ENCODE data around the gene PIK3C2G. TPM values are rescaled to one million over a fixed set of nuclear protein-coding genes. Genes with fewer than 3 reads are reported as not detected.
"Not testable (repeated sequence)": the region's sequence is repeated elsewhere in the genome, so short reads cannot be mapped to it uniquely, and the experiment has no call there.

Gene PIK3C2G
- polyA plus RNA-seq, 4 donors, result 3.4 to 5.1 (median 4.7) TPM

DNA sequence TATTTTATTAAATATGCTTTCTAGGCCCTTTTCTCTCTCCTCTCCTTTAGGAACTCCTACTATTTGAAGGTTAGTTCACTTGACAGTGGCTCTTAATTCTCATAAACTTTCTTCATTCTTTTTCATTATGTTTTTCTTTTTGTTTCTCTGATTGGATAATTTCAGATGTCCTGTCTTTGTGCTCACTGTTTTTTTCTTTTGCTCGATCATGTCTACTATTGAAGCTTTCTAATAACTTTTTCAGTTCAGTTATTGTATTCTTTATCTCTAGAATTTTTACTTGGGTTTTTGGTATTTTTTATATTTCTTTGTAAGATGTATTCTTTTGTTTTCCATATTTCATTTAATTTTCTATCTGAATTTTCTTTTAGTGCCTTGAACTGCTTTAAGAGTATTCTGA lies 261.5 kb downstream of the PIK3C2G start:
- no peak for DNase-seq (ENCODE audit: low read depth in 4 of 4, low spot score in 2 of 4)

DNA sequence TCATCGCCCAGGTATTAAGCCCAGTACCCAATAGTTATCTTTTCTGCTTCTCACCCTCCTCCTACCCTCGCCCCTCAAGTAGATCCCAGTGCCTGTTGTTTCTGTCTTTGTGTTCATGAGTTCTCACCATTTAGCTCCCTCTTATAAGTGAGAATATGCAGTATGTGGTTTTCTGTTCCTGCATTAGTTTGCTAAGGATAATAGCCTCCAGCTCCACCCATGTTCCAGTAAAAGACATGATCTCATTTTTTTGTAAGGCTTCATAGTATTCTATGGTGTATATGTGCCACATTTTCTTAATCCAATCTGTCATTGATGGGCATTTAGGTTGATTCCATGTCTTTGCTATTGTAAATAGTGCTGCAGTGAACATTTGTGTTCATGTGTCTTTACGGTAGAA lies 281.2 kb downstream of the PIK3C2G start:
- DNase-seq (ENCODE audit: low read depth in 4 of 4, low spot score in 2 of 4), result not testable (repeated sequence)

DNA sequence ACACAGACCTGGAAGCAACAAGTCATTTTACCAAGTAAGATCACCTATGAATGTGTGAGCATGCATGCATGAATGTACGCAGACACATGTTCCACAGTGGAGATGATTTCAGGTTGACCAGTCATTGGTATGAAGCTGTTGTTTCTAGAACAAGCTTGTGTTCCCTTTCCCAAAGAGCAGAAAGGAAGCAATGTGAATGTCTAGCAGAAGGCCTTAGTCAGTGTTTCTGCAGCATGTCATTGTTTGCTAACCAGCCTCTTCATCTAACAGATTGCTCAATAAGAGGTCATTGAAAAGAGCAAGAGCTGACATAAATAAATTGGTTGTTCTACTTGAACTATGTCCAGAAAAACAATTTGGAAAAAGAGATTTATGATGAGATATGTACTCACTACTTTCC lies 285.1 kb downstream of the PIK3C2G start:
- DNase-seq (ENCODE audit: low read depth in 4 of 4, low spot score in 2 of 4), result no peak

DNA sequence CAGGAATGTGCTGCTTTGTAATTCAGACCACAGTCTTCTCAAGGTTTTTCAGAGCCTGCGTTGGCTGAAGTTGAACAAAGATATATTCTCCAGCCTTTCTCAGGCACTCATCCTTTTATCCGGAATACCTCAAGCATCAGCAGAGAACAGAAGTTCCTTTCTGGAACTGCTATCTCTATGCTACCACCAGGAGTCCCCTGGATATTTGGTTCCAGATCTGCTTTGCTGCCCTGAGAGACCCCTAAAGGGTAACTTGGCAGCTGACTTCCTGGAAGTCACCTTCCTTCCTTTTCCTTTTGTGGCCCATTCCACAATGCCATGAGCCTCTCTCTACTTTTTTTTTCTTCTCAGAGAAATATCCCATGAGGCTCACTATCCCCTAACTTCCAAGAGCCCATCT lies 288.3 kb downstream of the PIK3C2G start:
- DNase-seq (ENCODE audit: low read depth in 4 of 4, low spot score in 2 of 4), result no peak

DNA sequence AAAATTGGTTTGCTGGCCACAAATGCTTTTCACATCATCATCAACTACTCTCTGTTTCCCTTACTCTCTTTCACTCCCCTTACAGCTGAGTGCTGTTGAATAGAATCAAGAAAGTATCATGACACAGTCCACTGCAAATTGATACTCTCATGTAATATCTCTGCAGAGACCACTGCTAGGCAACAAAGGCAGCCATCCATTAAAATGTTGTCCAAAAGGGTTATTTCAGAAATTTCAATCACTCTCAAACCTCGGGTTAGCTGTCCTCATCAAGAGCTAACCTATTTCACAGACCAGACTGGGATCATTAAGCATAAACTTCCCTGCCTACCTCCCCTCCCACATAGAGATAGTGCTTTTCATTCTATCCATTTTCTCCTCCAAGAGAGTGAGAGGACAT lies 289.8 kb downstream of the PIK3C2G start:
- DNase-seq (ENCODE audit: low read depth in 4 of 4, low spot score in 2 of 4), result no peak

DNA sequence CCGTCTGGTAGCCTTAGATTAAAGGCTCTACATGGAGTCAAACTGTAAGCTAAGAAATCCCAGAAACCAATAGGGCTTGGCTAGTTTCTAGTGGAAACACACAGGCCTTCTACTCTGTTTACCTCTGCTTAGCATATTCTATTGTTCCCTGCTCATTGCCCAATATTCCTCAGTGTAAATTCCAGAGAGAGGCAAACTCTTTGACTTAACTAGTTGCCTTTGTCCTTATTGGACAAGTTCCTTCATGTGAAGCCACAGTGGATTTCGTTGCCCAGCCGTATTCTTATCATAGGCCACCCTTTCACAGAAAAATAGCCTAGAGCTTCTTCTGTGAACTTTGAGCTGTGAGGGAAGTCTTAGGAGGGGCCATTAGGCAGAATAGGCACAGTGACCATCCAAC lies 290.4 kb downstream of the PIK3C2G start:
- DNase-seq (ENCODE audit: low read depth in 4 of 4, low spot score in 2 of 4), result no peak

DNA sequence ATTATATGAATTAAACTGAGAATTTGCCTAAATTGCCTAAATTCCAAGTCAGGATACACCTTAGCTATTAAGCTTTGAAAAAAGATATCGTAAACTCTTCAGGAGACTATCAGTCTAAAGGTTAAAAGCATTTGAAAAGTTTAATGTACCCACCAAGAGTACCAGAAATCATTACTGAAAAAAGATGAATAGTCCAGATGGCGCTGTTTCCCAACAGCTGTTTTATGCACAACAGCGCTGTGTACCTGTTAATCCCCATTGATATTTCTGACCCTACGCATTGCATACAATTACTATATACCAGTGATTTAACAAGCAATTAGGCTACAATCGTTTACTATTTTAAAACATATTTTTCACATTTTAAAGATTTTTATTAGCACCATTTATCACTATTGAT lies 291.5 kb downstream of the PIK3C2G start:
- DNase-seq (ENCODE audit: low read depth in 4 of 4, low spot score in 2 of 4), result no peak

DNA sequence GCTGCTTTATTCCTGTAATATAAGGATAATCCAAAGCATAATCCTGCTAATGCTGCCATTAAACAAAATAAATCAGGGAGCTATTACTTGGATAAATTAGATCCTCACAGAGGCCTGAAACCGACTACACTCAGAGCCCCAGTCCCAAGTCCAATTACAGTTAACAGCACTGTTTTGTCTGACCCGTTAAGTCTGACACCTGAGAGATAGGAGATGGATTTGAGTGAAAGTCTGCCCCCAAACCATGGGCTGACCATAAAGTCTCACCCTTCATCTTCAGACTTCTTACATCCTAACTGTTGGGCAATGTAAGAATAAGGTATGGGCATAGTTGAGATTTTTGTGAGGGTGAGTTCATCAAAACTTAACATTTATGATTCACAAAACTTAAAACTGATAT lies 294.8 kb downstream of the PIK3C2G start:
- no peak for DNase-seq (ENCODE audit: low read depth in 4 of 4, low spot score in 2 of 4)

DNA sequence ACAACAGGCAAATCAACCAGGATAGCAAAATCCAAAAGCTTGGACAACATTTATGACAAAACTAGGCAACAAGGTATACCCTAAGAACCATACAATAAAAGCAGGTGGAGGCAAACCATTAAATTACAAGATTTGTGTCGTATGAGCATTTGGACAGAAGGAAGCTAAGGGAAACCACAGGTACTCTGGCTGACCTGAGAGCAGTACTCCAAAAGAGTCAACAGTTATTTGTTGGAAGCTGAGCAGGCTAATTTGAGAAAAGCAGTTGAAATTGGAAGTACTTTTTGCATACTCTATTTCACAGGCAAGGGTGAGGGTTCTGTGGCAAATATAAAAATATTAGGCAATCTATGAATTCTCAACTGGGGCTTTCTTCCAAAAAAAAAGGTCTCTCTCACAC lies 297.9 kb downstream of the PIK3C2G start:
- no peak for DNase-seq (ENCODE audit: low read depth in 4 of 4, low spot score in 2 of 4)

DNA sequence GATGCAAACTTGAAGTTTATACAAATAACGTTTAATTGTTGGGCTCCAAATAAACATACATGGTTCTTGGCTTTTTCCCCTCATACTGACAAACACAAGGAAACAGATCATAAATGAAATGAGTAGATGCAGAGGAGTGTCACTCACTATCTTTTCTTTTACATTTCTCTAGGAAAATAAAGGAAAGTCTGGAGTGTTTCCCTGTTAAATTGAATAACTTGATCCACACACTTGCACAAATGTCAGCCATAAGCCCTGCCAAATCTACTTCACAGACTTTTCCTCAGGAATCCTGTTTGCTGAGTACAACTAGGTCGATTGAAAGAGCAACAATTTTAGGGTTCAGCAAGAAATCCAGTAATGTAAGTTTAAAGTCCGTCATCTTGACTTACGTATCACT lies 301.2 kb downstream of the PIK3C2G start:
- DNase-seq (ENCODE audit: low read depth in 4 of 4, low spot score in 2 of 4), result no peak

DNA sequence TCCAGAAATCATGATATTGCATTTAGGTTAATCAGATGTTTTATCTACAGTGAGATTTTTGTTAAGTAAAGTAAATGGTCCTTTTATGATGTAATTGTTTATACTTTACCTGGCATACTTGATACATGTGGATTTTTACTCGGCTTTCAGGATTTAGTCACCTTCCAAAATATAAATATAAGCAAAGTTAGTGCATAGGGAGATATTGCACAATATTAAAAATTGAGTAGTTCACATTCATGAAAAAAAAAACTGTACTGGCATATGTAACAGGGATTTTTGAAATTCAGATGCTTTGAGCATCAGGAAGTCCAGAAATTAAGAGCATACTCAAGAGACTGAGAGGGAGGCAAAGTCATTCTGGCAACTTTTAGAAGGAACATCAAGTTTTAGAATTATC lies 303.0 kb downstream of the PIK3C2G start:
- DNase-seq (ENCODE audit: low read depth in 4 of 4, low spot score in 2 of 4), result no peak

DNA sequence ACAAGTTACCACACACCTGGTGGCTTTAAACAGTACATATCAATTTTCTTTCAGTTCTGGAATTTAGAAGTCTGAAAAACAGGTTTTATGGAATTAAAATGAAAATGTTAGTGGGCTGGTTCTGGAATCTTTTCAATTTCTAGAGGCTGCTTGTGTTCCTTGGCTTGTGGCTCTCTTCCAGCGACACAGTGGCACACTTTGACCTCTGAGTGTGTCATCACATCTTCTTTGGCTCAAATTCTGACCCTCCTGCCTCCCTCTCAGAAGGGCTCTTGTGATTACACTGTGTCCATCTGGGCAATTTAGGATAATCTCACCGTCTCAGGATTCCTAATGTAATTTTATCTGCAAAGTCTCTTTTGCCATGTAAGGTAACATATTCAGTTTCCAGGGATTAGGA lies 306.5 kb downstream of the PIK3C2G start:
- no peak for DNase-seq (ENCODE audit: low read depth in 4 of 4, low spot score in 2 of 4)

DNA sequence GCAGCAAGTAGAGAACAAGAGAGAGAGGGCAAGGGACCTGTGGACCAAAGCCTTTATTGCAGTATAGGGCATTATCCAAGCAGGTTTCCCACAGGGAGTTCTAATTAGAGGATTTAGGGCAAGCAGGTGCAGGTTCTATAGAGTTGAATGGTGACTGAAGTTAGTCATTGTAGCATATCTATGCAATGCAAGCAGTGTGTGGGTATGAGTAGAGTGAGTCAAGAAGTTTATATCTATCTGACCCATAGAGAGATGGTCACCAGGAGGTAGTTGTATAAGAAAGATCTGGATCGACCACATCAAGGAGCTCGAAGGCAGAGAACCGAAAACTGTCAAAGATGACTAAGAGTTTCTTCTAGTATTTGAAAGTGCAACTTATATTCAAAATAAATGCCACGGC lies 309.2 kb downstream of the PIK3C2G start:
- DNase-seq (ENCODE audit: low read depth in 4 of 4, low spot score in 2 of 4), result no peak

DNA sequence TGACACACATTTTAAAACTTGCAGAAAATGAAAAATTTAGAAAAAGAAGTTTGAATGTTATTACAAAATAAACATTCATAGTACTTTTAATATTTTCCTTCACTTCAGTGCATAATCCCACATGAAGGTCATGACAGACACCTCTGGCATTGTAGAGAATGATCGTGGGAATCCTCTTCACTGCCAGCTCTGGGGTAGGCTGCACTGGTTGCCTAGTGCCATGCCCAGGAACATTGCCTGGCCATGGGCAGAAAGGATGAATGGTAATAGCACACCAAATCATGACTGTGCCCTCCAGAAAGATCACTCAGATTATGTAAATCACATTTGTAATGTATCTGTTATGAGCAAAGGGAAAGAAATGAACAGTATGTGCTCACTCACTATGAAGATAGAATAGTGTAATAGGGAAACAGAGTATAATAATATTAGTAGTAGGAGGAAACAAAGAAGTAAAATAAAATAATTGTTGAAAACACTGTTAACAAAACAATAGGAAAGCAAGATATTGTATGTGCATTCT lies 314.8 kb downstream of the PIK3C2G start:
- no peak for DNase-seq (ENCODE audit: low read depth in 4 of 4, low spot score in 2 of 4)

DNA sequence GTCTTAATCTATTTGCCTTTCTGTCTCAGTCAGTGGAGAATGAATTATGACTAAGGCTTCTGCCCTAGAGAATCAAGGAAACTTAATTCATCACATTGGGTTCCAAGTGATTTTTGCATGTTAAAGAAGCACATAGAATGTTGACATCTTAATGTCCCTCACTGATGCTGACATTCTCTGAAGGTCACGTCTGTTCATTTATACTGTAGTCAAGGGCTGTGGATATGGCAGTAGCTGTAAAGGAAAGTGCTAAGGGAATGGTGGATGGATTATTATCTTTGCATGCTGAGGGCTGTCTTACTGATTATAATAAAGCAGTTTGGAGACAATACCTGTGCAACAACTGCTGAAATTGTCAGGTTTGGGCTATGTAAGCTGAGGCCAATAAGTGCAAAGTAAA lies 315.3 kb downstream of the PIK3C2G start:
- no peak for DNase-seq (ENCODE audit: low read depth in 4 of 4, low spot score in 2 of 4)

DNA sequence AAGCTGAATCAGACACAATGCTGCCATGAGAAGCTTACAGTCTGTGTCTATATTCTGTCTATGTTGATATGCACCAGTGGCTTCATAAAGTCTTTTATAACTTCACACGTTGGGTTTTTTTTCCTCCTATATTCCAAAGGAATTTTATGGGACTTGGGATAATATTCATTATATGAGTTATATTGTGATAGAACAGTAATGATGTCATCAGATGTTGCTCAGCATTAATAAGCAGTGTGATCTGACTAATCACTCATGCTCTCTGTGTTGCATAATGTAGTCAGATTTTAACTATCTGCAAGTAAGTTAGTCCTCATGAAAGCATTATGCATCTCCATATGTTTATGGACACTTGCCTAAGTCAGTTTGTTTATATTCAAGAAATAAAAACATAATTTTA lies 316.9 kb downstream of the PIK3C2G start:
- DNase-seq (ENCODE audit: low read depth in 4 of 4, low spot score in 2 of 4), result no peak

DNA sequence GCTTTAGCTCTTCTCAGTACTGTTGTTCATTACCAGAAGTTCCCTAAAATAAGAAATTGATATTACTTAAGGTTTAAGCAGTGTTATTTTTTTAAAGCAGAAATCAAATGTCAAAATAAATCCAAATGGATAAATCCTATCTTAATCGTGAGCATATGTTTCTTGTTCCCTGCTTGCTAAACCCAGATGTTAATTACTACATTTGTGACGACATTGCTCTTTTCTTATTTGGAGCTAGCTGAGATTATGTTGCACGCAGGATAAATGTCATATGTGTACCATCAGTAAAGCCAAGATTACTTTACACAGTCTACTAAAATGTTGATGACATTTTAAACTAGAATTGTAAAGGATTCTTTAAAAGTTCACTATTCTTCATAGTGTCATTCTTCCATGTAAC lies 319.0 kb downstream of the PIK3C2G start:
- DNase-seq (ENCODE audit: low read depth in 4 of 4, low spot score in 2 of 4), result peak in 2 of 4 donors; percentile 29 to 31

DNA sequence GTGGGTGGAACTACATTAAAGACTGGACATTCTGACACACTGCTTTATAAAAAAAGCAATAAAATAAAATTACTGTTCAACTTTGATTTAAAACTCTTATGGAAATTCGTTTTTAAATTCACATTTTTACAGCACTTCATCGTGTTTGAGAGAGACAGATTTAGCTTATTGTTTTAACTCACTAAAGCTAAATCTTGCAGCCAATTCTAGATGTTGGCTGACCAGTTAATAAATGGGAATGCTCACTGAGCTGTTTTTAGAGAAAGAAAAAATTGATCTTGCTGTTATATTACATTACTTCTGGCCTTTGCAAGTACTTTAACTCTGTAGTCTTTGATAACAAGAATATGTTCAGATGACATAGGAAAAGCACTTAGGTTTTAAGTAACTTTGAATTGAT lies 319.4 kb downstream of the PIK3C2G start:
- no peak for DNase-seq (ENCODE audit: low read depth in 4 of 4, low spot score in 2 of 4)

DNA sequence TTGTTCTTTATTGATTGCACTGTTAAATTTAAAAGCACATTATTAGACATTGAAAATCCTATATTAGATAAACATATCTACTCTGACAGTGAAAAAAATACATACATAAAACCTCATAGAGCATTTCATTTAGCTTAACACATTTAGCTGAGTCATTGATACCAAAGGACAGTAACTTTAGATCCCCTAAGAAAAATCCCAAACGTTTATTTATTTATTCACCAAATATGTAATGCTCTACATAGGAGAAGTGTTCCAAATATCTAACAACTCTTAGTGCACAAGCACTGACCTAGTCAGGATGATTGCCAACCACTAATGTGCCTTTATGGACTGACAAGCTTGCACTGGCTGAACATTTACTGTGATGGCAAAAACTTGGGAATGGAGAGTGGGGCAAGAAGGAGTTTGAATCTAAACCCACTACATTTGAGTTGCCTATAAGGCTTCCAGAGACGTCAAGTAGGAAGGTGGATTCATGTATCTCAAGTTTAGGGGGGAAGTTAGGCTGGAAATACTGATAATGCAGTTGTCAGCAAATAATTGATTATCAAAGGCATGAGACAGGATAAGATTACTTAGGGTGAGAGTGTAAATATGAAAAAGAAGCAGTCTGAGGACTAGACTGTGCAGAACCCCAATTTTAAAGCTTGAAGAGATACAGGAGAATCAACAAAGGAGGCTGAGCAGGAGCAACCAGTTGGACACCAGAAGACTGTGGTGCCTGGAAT lies 320.1 kb downstream of the PIK3C2G start:
- DNase-seq (ENCODE audit: low read depth in 4 of 4, low spot score in 2 of 4), result no peak

DNA sequence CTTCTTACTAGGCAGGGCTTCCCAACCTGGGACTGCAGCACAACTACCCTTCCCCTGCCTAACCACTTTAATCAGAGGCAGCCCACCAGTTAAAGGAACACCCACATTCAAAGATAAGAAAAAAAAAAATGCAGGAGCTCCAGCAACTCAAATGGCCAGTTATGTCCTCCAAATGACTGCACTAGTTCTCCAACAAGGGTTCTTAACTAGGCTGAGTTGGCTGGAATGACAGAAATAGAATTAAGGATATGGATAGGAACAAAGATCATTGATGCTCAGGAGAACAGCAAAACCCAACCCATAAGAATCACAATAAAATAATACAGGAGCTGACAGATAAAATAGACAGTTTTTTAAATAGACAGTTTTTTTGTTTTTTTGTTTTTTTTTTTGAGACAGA lies 322.3 kb downstream of the PIK3C2G start:
- DNase-seq (ENCODE audit: low read depth in 4 of 4, low spot score in 2 of 4), result no peak

DNA sequence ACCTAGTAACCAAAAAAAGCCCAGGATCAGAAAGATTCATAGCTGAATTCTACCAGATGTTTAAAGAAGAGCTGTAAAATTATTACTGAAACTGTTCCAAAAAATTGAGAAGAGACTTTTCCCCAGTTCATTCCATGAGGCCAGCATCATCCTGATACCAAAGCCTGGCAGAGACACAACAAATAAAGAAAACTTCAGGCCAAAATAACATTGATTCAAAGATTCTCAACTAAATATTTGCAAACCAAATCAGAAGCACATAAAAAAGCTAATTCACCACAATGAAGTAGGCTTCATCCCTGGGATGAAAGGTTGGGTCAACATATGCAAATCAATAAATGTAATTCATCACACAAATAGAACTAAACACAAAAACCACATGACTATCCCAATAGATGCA lies 325.3 kb downstream of the PIK3C2G start:
- DNase-seq (ENCODE audit: low read depth in 4 of 4, low spot score in 2 of 4), result no peak

DNA sequence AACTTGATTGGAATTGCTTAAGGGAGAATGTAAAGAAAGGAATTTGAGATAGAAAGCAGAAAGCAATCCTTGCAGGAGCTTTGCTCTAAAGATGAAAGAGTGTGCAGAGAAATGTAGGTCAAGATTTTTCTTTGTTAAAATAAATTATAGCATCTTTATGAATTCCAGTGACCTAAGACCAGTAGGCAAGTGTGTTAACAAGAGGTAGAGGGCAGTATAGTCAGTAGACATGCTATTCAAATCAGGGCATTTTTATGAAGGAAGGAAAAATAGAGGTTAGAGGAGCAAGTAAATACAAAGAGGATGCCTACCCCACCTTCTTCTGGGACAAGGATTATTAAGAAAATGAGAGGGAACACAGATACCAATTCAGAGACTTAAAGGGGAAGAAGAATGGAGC lies 328.0 kb downstream of the PIK3C2G start:
- no peak for DNase-seq (ENCODE audit: low read depth in 4 of 4, low spot score in 2 of 4)

DNA sequence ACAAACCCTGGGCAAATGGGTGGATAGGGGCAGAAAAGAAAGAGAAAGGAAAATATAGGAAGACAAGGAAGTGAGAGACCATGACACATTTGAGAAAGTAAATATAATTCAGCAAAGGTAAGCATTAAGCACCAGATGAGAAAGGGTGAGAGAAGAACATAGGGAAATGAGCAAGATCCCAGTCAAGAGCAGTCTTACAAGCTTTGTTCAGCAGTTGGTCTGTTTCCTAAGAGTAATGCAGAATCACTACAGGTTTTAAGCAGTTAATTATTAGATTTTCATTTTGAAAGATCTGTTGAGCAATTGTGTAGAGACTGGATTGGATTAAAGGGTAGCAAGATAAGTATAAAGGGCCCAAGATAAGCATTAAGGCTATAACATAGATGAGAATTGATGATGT lies 330.2 kb downstream of the PIK3C2G start:
- no peak for DNase-seq (ENCODE audit: low read depth in 4 of 4, low spot score in 2 of 4)
